ENCODE data around the gene C1orf174. TPM values are rescaled to one million over a fixed set of nuclear protein-coding genes. Genes with fewer than 3 reads are reported as not detected.

The C1orf174 gene
- total RNA-seq, 1 donor, result 35.3 TPM

GRCh38 chr1:3914331-3914851 lies 14.3 kb upstream of the C1orf174 start:
- no peak overlapping the region for H3K4me3 ChIP-seq (ENCODE audit: low read depth, low read length)
- DNase-seq (ENCODE audit: low read depth), result no peak
- TF ChIP-seq CTCF (IDR thresholded peaks at IDR 0.05; ENCODE audit: insufficient read depth, low read length), result no peak

- no peak for DNase-seq (ENCODE audit: low read depth)
- TF ChIP-seq CTCF (IDR thresholded peaks at IDR 0.05; ENCODE audit: insufficient read depth, low read length), result no peak
- no peak overlapping the region for H3K4me3 ChIP-seq (ENCODE audit: low read depth, low read length)
These were observed 13.0 kb upstream of the C1orf174 start for GRCh38 chr1:3912809-3913685.

GRCh38 chr1:3911981-3912808 lies 12.1 kb upstream of the C1orf174 start:
- no peak for DNase-seq (ENCODE audit: low read depth)
- no peak for TF ChIP-seq CTCF (IDR thresholded peaks at IDR 0.05; ENCODE audit: insufficient read depth, low read length)
- H3K4me3 ChIP-seq (ENCODE audit: low read depth, low read length), result no peak overlapping the region

- TF ChIP-seq CTCF (IDR thresholded peaks at IDR 0.05; ENCODE audit: insufficient read depth, low read length), result peak; percentile 57
- DNase-seq (ENCODE audit: low read depth), result peak; percentile 42
- no peak overlapping the region for H3K4me3 ChIP-seq (ENCODE audit: low read depth, low read length)
These were observed 11.1 kb upstream of the C1orf174 start for GRCh38 chr1:3910857-3911845.

- H3K4me3 ChIP-seq (ENCODE audit: low read depth, low read length), result no peak overlapping the region
- no peak for TF ChIP-seq CTCF (IDR thresholded peaks at IDR 0.05; ENCODE audit: insufficient read depth, low read length)
- DNase-seq (ENCODE audit: low read depth), result no peak
These were observed 10.1 kb upstream of the C1orf174 start for GRCh38 chr1:3910049-3910731.
